Measurements from ENCODE around the gene FMO2.

GRCh38 chr1:171222936-171223335 is 37.8 kb downstream of the FMO2 start:
- TF ChIP-seq CTCF (IDR thresholded peaks at IDR 0.05 in 8 of 11, conservative IDR thresholded peaks at IDR 0.05 in 3 of 11) = no peak
- TF ChIP-seq POLR2A (IDR thresholded peaks at IDR 0.05) = no peak
- no peak for TF ChIP-seq POLR2AphosphoS5 (IDR thresholded peaks at IDR 0.05)

All from spleen (tissue), 7 donors.